Endometrium (tissue), 2 donors: ENCODE data around the gene TPX2.
"Not testable (repeated sequence)": the region's sequence is repeated elsewhere in the genome, so short reads cannot be mapped to it uniquely, and the experiment has no call there.

ENCODE experiments used
- FAIRE-seq: peaks from 2 replicates; lab custom pipeline; 2012; peaks lifted over from hg19 to GRCh38; lab: Jason Lieb, UNC
- donor health status: control.
- donor health status: control.

TPX2 gene

GRCh38 chr20:31720486-31721407, 18.3 kb upstream of the TPX2 start:
- no peak for FAIRE-seq

GRCh38 chr20:31721408-31722256, 17.5 kb upstream of the TPX2 start:
- FAIRE-seq, result no peak

- no peak for FAIRE-seq
These were observed 16.6 kb upstream of the TPX2 start, which contains the start of gene BCL2L1 for GRCh38 chr20:31722257-31723068. Gene BCL2L1 (minus strand): TSS chr20:31722868. CDS start chr20:31722218, 650 bp downstream.

- FAIRE-seq, result no peak
These were observed 16.1 kb upstream of the TPX2 start for GRCh38 chr20:31723069-31723318.

- FAIRE-seq, result no peak
These were observed 15.6 kb upstream of the TPX2 start for GRCh38 chr20:31723319-31724078.

- no peak for FAIRE-seq
These were observed 7.8 kb upstream of the TPX2 start for GRCh38 chr20:31731321-31731717.

GRCh38 chr20:31739550-31739977, 474 bp downstream of the TPX2 start:
- FAIRE-seq, result no peak

GRCh38 chr20:31740208-31740607, 1.1 kb downstream of the TPX2 start:
- no peak for FAIRE-seq

- FAIRE-seq, result no peak
These were observed 1.7 kb downstream of the TPX2 start for GRCh38 chr20:31740656-31741323.

GRCh38 chr20:31746068-31746878, 7.2 kb downstream of the TPX2 start:
- no peak for FAIRE-seq

- not testable (repeated sequence) for FAIRE-seq
These were observed 7.9 kb downstream of the TPX2 start for GRCh38 chr20:31747028-31747427.

- FAIRE-seq, result no peak
These were observed 8.6 kb downstream of the TPX2 start for GRCh38 chr20:31747640-31748039.

GRCh38 chr20:31749223-31749622, 10.1 kb downstream of the TPX2 start:
- FAIRE-seq, result no peak

- no peak for FAIRE-seq
These were observed 12.0 kb downstream of the TPX2 start for GRCh38 chr20:31751126-31751525.

- FAIRE-seq, result no peak
These were observed 18.2 kb downstream of the TPX2 start for GRCh38 chr20:31757254-31757653.

- FAIRE-seq, result no peak
These were observed 19.4 kb downstream of the TPX2 start for GRCh38 chr20:31758521-31758920.

GRCh38 chr20:31758991-31759390, 19.9 kb downstream of the TPX2 start:
- FAIRE-seq, result no peak

GRCh38 chr20:31759836-31760518, 20.9 kb downstream of the TPX2 start:
- no peak for FAIRE-seq

- no peak for FAIRE-seq
These were observed 21.6 kb downstream of the TPX2 start for GRCh38 chr20:31760519-31761240.
